ENCODE measurements around the gene ZFYVE27.

ZFYVE27 gene

DNA sequence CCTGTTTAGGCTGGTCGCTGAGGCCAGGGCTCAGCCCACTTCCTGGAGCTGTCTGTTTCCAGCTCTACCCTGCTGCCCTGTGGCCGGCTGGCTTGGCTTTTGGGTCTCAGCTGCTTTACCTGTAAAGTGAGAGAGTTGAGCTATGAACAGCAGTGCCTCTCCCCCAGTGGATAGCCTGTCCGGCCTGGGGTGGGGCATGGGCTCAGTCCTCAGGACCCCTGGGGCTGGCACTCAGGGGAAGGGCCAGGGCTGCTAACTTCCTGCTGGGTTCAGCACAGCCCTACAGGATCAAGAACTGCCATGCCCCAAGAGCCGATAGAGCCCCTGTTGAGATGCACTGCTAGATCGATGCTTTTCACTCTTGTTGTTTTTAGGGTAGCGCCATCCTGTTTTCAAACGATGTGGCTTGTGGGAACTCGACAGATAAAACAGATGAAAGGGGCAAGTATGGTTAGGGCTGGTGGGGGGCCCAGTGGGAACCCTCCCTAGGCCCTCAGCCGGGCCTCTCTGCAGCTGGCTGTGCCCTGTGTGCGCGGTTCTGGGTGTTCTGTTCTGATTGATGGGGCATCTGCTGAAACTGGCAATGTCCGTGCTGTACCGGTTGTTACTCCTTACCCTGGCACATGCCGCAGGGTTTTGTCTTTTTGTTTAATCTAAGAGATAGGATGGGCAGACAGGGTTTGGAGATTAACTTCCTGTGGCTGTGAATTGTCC is 44.8 kb downstream of the ZFYVE27 start:
- TF ChIP-seq, protein P1, sequence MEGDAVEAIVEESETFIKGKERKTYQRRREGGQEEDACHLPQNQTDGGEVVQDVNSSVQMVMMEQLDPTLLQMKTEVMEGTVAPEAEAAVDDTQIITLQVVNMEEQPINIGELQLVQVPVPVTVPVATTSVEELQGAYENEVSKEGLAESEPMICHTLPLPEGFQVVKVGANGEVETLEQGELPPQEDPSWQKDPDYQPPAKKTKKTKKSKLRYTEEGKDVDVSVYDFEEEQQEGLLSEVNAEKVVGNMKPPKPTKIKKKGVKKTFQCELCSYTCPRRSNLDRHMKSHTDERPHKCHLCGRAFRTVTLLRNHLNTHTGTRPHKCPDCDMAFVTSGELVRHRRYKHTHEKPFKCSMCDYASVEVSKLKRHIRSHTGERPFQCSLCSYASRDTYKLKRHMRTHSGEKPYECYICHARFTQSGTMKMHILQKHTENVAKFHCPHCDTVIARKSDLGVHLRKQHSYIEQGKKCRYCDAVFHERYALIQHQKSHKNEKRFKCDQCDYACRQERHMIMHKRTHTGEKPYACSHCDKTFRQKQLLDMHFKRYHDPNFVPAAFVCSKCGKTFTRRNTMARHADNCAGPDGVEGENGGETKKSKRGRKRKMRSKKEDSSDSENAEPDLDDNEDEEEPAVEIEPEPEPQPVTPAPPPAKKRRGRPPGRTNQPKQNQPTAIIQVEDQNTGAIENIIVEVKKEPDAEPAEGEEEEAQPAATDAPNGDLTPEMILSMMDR (IDR thresholded peaks at IDR 0.05; ENCODE audit: low read depth, low read length): no peak

DNA sequence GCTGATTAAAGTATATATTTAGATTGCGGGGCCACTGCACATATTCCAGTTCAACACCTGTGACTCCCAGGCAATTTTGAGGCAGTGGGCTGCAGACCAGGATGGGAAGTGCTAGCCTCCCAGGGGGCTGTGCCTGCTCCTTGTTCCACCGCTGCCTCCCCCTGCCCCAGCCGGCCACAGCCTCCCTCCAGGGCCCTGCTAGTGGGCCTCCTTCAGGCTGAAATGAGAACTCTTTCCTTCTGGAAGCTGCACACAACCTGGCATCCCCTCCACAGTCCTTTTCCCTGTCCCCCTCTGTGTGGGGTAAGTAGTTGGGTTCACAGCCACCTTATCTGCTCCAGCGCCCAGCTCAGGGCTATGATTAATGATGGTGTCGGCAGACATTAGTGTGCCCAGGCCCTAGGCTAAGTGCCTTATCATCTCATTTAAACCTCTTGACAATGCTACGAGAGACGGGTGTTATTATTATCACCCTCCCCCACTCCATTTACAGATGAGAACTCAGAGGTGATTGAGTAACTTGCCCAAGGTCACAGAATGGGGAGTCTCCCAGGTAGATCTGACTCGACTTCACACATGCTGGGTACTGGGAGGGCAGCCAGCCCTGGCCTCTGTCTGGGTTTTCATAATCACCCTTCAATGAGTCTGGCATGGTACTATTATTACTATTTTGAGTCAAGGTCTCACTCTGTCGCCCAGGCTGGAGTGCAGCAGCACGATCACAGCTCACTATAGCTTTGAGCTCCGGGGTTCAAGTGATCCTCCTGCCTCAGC is 45.7 kb downstream of the ZFYVE27 start:
- H3K4me3 ChIP-seq (ENCODE audit: low read depth, low read length): no peak overlapping the region
- TF ChIP-seq, protein P1 (IDR thresholded peaks at IDR 0.05; ENCODE audit: low read depth, low read length): no peak

More for the DNA sequence above, 44.8 kb downstream of the ZFYVE27 start:
- H3K4me3 ChIP-seq (ENCODE audit: low read depth, low read length): no peak overlapping the region

DNA sequence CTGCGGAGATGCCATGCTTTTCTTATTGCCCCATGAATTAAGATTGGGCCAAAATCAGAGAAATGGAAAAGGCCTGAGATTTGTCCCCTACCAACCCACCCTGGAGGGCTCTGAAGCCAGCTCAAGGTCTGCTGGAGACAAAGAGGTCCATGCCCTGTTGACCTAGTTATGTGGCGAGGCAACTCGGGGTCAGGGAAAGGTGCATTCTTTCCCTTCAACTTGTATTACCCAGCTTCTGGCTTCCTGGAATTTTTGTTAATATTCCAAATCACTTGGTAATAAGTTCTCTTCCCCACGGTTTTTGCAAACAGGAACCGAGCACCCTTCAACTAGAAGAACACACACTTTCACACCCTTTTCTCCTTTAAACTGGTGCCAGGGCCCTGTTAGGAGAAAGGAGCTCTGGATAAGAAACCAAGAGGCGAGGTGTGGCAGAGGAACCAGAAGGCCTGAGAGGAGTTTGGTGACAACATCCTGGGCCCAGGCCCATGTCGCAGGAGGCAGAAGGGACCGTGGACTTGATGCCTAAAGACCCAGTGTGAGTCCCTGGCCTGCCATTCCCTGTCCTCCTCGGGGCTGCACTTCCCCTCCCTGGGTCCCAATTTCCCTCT is 47.4 kb downstream of the ZFYVE27 start:
- TF ChIP-seq, protein P1 (IDR thresholded peaks at IDR 0.05; ENCODE audit: low read depth, low read length): no peak
- no peak overlapping the region for H3K4me3 ChIP-seq (ENCODE audit: low read depth, low read length)

DNA sequence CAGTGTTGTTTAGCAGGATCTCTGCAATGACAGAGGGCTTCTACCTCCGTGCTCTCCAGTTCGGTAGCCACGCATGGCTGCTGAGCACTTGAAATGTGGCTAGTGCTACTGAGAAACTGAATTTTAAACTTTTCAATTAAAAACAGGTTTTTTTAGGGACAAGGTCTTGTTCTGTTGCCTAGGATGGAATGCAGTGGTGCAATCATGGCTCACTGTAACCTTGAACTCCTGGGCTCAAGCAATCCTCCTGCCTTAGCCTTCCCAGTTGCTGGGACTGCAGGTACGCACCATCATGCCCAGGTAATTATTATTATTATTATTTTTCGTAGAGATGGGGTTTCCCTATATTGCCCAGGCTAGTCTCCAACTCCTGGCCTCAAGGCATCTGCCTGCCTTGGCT is 48.3 kb downstream of the ZFYVE27 start:
- TF ChIP-seq, protein P1 (IDR thresholded peaks at IDR 0.05; ENCODE audit: low read depth, low read length): no peak
- H3K4me3 ChIP-seq (ENCODE audit: low read depth, low read length): no peak overlapping the region

DNA sequence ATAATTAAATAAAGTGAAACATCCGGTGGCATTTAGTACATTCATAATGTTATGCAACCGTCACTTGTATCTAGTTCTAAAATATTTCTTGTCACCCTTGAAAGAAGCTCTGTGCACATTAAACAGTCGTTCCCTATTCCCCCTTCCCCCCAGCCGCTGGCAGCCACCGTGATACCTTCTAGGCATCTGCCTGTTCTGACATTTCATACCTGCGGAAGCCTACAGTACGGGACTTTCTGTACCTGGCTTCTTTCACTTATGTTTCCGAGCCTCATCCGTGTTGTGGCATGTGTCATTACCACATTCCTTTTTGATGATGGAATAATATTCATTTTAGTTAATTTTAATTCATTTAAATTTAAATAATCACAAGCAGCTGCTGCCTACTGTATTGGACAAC is 48.8 kb downstream of the ZFYVE27 start:
- H3K4me3 ChIP-seq (ENCODE audit: low read depth, low read length): no peak overlapping the region
- TF ChIP-seq, protein P1 (IDR thresholded peaks at IDR 0.05; ENCODE audit: low read depth, low read length): no peak

DNA sequence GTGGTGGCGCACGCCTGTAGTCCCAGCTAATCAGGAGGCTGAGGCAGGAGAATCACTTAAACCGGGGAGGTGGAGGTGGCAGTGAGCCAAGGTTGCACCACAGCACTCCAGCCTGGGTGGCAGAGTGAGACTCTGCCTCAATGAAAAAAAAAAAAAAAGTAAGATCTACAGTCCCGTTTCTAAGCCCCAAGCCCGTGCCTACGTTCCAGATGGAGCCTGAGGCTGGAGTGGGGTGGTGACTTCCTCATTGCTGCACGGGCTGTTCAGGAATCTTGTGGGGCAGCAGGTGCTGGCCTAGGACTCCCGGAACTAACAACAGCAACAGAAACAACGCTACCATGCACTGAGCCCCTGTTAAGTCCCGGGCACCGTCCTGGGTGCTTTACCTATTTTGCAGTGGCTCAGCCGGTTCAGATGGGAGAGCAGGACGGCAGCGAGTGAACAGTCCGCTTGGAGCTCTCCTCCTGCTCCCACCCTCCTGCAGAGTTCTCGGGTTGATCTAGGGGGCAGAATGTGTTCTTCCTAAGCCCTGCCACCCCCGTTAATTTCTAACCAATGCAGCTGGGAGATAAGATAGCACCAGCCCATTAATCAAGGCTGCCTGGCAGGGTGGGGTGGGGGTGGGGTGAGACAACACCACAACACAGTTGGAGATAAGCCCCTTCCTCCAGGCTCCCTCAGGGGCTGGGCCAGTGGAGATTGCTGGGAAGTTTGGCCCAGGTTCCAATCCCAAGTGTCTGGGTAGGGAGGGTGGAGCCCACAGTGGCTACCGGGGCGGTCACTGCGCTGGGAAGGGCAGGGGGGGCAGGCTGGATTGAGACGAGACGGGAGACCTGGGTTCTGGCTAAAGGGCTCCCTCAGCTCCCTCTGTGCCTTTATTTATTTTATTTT is 51.9 kb downstream of the ZFYVE27 start:
- H3K4me3 ChIP-seq (ENCODE audit: low read depth, low read length): no peak overlapping the region
- TF ChIP-seq, protein P1 (IDR thresholded peaks at IDR 0.05; ENCODE audit: low read depth, low read length): no peak

Data from WI38 (cell line).